ENCODE data around the gene GMPPA.

GMPPA gene

GRCh38 chr2:219502618-219503017 is 3.9 kb downstream of the GMPPA start:
- no peak overlapping the region for H3K4me3 ChIP-seq (replicated peaks; ENCODE audit: low read depth, low read length)
- DNase-seq (ENCODE audit: extremely low read depth, low read depth) = no peak

GRCh38 chr2:219505585-219505984 is 6.9 kb downstream of the GMPPA start:
- DNase-seq (ENCODE audit: extremely low read depth, low read depth) = no peak
- H3K4me3 ChIP-seq (replicated peaks; ENCODE audit: low read depth, low read length) = no peak overlapping the region
- TF ChIP-seq, protein P1, sequence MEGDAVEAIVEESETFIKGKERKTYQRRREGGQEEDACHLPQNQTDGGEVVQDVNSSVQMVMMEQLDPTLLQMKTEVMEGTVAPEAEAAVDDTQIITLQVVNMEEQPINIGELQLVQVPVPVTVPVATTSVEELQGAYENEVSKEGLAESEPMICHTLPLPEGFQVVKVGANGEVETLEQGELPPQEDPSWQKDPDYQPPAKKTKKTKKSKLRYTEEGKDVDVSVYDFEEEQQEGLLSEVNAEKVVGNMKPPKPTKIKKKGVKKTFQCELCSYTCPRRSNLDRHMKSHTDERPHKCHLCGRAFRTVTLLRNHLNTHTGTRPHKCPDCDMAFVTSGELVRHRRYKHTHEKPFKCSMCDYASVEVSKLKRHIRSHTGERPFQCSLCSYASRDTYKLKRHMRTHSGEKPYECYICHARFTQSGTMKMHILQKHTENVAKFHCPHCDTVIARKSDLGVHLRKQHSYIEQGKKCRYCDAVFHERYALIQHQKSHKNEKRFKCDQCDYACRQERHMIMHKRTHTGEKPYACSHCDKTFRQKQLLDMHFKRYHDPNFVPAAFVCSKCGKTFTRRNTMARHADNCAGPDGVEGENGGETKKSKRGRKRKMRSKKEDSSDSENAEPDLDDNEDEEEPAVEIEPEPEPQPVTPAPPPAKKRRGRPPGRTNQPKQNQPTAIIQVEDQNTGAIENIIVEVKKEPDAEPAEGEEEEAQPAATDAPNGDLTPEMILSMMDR (IDR thresholded peaks at IDR 0.05; ENCODE audit: low read depth, low read length, missing control alignments) = no peak

More at GRCh38 chr2:219502618-219503017, 3.9 kb downstream of the GMPPA start:
- TF ChIP-seq, protein P1 (IDR thresholded peaks at IDR 0.05; ENCODE audit: low read depth, low read length, missing control alignments) = no peak

GRCh38 chr2:219506153-219506801 is 7.6 kb downstream of the GMPPA start:
- TF ChIP-seq, protein P1 (IDR thresholded peaks at IDR 0.05; ENCODE audit: low read depth, low read length, missing control alignments) = no peak
- H3K4me3 ChIP-seq (replicated peaks; ENCODE audit: low read depth, low read length) = no peak overlapping the region

GRCh38 chr2:219506802-219507526 is 8.3 kb downstream of the GMPPA start:
- H3K4me3 ChIP-seq (replicated peaks; ENCODE audit: low read depth, low read length) = no peak overlapping the region
- DNase-seq (ENCODE audit: extremely low read depth, low read depth) = no peak
- TF ChIP-seq, protein P1 (IDR thresholded peaks at IDR 0.05; ENCODE audit: low read depth, low read length, missing control alignments) = no peak

More at GRCh38 chr2:219506153-219506801, 7.6 kb downstream of the GMPPA start:
- DNase-seq (ENCODE audit: extremely low read depth, low read depth) = no peak

GRCh38 chr2:219507581-219508443 is 9.1 kb downstream of the GMPPA start:
- H3K4me3 ChIP-seq (replicated peaks; ENCODE audit: low read depth, low read length) = no peak overlapping the region
- no peak for DNase-seq (ENCODE audit: extremely low read depth, low read depth)

DNA sequence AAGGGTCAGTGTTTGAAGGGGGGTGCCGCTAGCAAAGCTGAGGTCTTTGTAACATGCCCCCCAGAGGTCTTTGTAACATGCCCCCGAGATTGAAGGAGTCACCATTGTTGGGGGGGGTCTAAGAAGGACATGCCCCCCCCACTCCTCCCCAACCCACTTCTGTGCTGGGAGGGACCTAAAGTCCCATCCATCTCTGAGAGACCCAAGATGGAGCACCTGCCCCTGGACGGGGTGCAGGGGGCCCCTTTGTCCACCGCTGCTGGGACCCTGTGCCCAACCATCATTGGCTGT is 9.7 kb downstream of the GMPPA start:
- DNase-seq (ENCODE audit: extremely low read depth, low read depth) = no peak
- TF ChIP-seq, protein P1 (IDR thresholded peaks at IDR 0.05; ENCODE audit: low read depth, low read length, missing control alignments) = no peak

More at GRCh38 chr2:219507581-219508443, 9.1 kb downstream of the GMPPA start:
- TF ChIP-seq, protein P1 (IDR thresholded peaks at IDR 0.05; ENCODE audit: low read depth, low read length, missing control alignments) = no peak

More for the DNA sequence above, 9.7 kb downstream of the GMPPA start:
- no peak overlapping the region for H3K4me3 ChIP-seq (replicated peaks; ENCODE audit: low read depth, low read length)
